Measurements from ENCODE around the gene KBTBD13. TPM values are rescaled to one million over a fixed set of nuclear protein-coding genes. Genes with fewer than 3 reads are reported as not detected.

KBTBD13 gene
- total RNA-seq, 4 donors from 2014 or later, result not detected

GRCh38 chr15:65101411-65101890 is 24.9 kb downstream of the KBTBD13 start:
- DNase-seq (ENCODE audit: low spot score), result peak; percentile 69
- no peak for ATAC-seq (ENCODE audit: low FRiP score)
- TF ChIP-seq, protein P1, sequence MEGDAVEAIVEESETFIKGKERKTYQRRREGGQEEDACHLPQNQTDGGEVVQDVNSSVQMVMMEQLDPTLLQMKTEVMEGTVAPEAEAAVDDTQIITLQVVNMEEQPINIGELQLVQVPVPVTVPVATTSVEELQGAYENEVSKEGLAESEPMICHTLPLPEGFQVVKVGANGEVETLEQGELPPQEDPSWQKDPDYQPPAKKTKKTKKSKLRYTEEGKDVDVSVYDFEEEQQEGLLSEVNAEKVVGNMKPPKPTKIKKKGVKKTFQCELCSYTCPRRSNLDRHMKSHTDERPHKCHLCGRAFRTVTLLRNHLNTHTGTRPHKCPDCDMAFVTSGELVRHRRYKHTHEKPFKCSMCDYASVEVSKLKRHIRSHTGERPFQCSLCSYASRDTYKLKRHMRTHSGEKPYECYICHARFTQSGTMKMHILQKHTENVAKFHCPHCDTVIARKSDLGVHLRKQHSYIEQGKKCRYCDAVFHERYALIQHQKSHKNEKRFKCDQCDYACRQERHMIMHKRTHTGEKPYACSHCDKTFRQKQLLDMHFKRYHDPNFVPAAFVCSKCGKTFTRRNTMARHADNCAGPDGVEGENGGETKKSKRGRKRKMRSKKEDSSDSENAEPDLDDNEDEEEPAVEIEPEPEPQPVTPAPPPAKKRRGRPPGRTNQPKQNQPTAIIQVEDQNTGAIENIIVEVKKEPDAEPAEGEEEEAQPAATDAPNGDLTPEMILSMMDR (IDR thresholded peaks at IDR 0.05), result no peak

- no peak for DNase-seq (ENCODE audit: low spot score)
- ATAC-seq (ENCODE audit: low FRiP score), result peak; percentile 27
- TF ChIP-seq, protein P1 (IDR thresholded peaks at IDR 0.05), result no peak
Observed at GRCh38 chr15:65101891-65102708, 25.6 kb downstream of the KBTBD13 start.

GRCh38 chr15:65102912-65103311 is 26.4 kb downstream of the KBTBD13 start:
- TF ChIP-seq, protein P1 (IDR thresholded peaks at IDR 0.05), result no peak

GRCh38 chr15:65105038-65105437 is 28.5 kb downstream of the KBTBD13 start:
- ATAC-seq (ENCODE audit: low FRiP score), result no peak
- DNase-seq (ENCODE audit: low spot score), result no peak
- TF ChIP-seq, protein P1 (IDR thresholded peaks at IDR 0.05), result no peak

More at GRCh38 chr15:65102912-65103311, 26.4 kb downstream of the KBTBD13 start:
- ATAC-seq (ENCODE audit: low FRiP score) (no peak), DNase-seq (ENCODE audit: low spot score) (no peak)

DNA sequence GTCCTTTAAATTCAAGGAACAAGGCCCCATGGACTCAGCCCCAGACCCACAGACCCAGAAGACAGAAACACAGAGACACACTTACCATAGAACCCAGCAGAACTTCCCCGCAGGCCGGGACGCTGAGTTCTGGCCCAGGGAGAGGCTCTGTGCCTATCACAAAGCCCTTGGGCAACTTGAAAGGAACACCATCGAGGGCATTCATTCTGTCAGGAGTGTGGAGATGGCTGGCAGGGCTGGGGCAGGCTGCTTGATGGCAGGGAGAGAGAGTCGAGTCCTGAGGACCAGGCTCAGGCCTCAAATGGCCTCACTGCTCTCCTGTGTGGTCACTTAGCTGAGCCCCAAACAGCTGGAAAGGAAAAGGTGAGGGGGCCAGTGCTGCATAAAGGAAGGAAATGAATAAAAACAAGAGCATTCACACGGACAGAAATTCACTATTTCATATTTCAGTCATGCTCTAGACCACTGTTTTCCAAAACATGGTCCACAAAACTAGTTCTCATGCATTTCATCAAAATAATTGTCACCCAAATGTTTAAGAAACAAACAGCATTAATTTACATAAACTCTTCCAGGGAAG is 29.6 kb downstream of the KBTBD13 start:
- ATAC-seq (ENCODE audit: low FRiP score), result no peak
- DNase-seq (ENCODE audit: low spot score), result no peak

GRCh38 chr15:65110676-65111292 is 34.2 kb downstream of the KBTBD13 start:
- TF ChIP-seq, protein P1 (IDR thresholded peaks at IDR 0.05), result no peak
- ATAC-seq (ENCODE audit: low FRiP score) (no peak), DNase-seq (ENCODE audit: low spot score) (no peak)

More for the DNA sequence above, 29.6 kb downstream of the KBTBD13 start:
- TF ChIP-seq, protein P1 (IDR thresholded peaks at IDR 0.05), result no peak
